GM23248 (cell line): ENCODE results near the gene TARBP2.

Experiments
- EZH2 ChIP-seq: fragments of 200-600 bp; sonication (generic); IDR thresholded peaks from 2 replicates; pipeline ENCODE4 v1.6.1; 2018; ENCODE audit warnings: antibody characterized with exemption, mild to moderate bottlenecking; ENCODE audit not compliant: insufficient read depth, poor library complexity, severe bottlenecking
- EZH2phosphoT487 ChIP-seq: fragments of 200-600 bp; sonication (generic); IDR thresholded peaks from 2 replicates; pipeline ENCODE4 v1.6.1; 2018; ENCODE audit warnings: antibody characterized with exemption, moderate library complexity, mild to moderate bottlenecking, low read depth; ENCODE audit not compliant: insufficient read depth

DNA sequence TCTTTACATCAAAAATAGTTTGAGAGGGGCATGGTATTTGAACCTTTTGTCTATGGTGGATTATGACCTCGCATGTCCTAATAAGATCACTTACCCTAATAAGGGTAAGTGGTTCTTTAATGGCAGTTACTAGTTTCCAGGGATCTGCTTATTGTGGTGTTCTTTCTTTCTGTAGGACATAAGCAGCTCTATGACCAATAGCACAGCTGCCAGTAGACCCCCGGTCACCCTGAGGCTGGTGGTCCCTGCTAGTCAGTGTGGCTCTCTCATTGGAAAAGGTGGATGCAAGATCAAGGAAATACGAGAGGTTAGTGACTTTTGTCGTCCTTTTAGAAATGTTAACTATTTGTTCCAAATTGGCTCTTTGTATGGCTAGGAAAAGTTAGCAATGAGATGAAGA, 42.0 kb upstream of the TARBP2 start:
- no peak for TF ChIP-seq EZH2
- no peak for TF ChIP-seq EZH2phosphoT487
